Right renal pelvis (tissue), 4 donors: ENCODE results near the gene ARHGEF2. TPM values are rescaled to one million over a fixed set of nuclear protein-coding genes. Genes with fewer than 3 reads are reported as not detected.

Experiments
- DNase-seq, 4 donors: peaks; one replicate each; pipeline ENCODE4 v3.0.0-alpha.2; 2013; ENCODE audit warnings: low read depth in 4 of 4, low spot score in 3 of 4, missing footprints in 1 of 4
- polyA plus RNA-seq, 4 donors: library from polyadenylated mRNA; unstranded; fragments of 120-200 nt; gene quantifications; one replicate each; pipeline ENCODE4 v1.2.1, GENCODE V29; 2013; ENCODE audit not compliant: insufficient read length in 4 of 4

Gene ARHGEF2
- polyA plus RNA-seq = 10 to 100 TPM; 75.9 to 86.8 (median 80.2) TPM

- DNase-seq = no peak
Observed at GRCh38 chr1:155978325-155978972, at the start of gene ARHGEF2. Gene ARHGEF2, minus strand, starts transcription at chr1:155978547. Its CDS starts 120 bp downstream, at chr1:155978427.

GRCh38 chr1:156026588-156026987, 48.2 kb upstream of the ARHGEF2 start:
- no peak for DNase-seq

GRCh38 chr1:156025876-156026275, 47.5 kb upstream of the ARHGEF2 start:
- no peak for DNase-seq

- no peak for DNase-seq
Observed at GRCh38 chr1:156024801-156025200, 46.5 kb upstream of the ARHGEF2 start.

- no peak for DNase-seq
Observed at GRCh38 chr1:156021954-156022353, 43.6 kb upstream of the ARHGEF2 start.

- DNase-seq = no peak
Observed at GRCh38 chr1:156021093-156021428, 42.7 kb upstream of the ARHGEF2 start.

GRCh38 chr1:156020293-156021092, 42.1 kb upstream of the ARHGEF2 start, which contains the start of gene SSR2:
Gene SSR2, minus strand, starts transcription at chr1:156020951. Its CDS starts 784 bp downstream, at chr1:156020167.
- peak; percentile 83 to 85 (median 84) for DNase-seq

- DNase-seq = no peak
Observed at GRCh38 chr1:156019946-156020292, 41.6 kb upstream of the ARHGEF2 start.

GRCh38 chr1:156014829-156015228, 36.5 kb upstream of the ARHGEF2 start:
- no peak for DNase-seq

GRCh38 chr1:156012051-156012817, 33.9 kb upstream of the ARHGEF2 start:
- DNase-seq = no peak

- no peak for DNase-seq
Observed at GRCh38 chr1:156009404-156009803, 31.1 kb upstream of the ARHGEF2 start.

GRCh38 chr1:156006666-156007376, 28.5 kb upstream of the ARHGEF2 start:
- no peak for DNase-seq

- no peak for DNase-seq
Observed at GRCh38 chr1:156004843-156005584, 26.7 kb upstream of the ARHGEF2 start.

- no peak for DNase-seq
Observed at GRCh38 chr1:156003923-156004188, 25.5 kb upstream of the ARHGEF2 start.

- DNase-seq = no peak
Observed at GRCh38 chr1:156002188-156002911, 24.0 kb upstream of the ARHGEF2 start.

- DNase-seq = no peak
Observed at GRCh38 chr1:156001662-156002171, 23.4 kb upstream of the ARHGEF2 start.

- no peak for DNase-seq
Observed at GRCh38 chr1:156001021-156001661, 22.8 kb upstream of the ARHGEF2 start.

- no peak for DNase-seq
Observed at GRCh38 chr1:155999964-156000363, 21.6 kb upstream of the ARHGEF2 start.

- no peak for DNase-seq
Observed at GRCh38 chr1:155996166-155996565, 17.8 kb upstream of the ARHGEF2 start.
